NCI-H1417 (cell line): ENCODE data around the gene RNF128.

ENCODE experiments used
- DNase-seq, 3 experiments: peaks; one replicate each; lab custom pipeline; 2025; lab: John Stamatoyannopoulos, UW

The RNF128 gene

GRCh38 chrX:106726485-106727437 lies at the start of gene RNF128:
Gene RNF128, plus strand, starts transcription at chrX:106726701. Its CDS starts 213 bp downstream, at chrX:106726914.
- peak; percentile 19 to 85 (median 79) for DNase-seq

- DNase-seq = no peak
Observed at GRCh38 chrX:106680716-106681115, 45.8 kb upstream of the RNF128 start.

- no peak for DNase-seq
Observed at GRCh38 chrX:106684207-106684606, 42.3 kb upstream of the RNF128 start.

- DNase-seq = no peak
Observed at GRCh38 chrX:106692425-106693065, 34.0 kb upstream of the RNF128 start.

GRCh38 chrX:106696502-106696901 lies 30.0 kb upstream of the RNF128 start:
- DNase-seq = no peak

GRCh38 chrX:106698693-106699092 lies 27.8 kb upstream of the RNF128 start:
- no peak for DNase-seq

- peak in 1 of 3 experiments; percentile 14 for DNase-seq
Observed at GRCh38 chrX:106702636-106703035, 23.9 kb upstream of the RNF128 start.

GRCh38 chrX:106706466-106706865 lies 20.0 kb upstream of the RNF128 start:
- DNase-seq = no peak

- no peak for DNase-seq
Observed at GRCh38 chrX:106707771-106708454, 18.6 kb upstream of the RNF128 start.

- DNase-seq = no peak
Observed at GRCh38 chrX:106710771-106711170, 15.7 kb upstream of the RNF128 start.

- DNase-seq = no peak
Observed at GRCh38 chrX:106711375-106711774, 15.1 kb upstream of the RNF128 start.

- no peak for DNase-seq
Observed at GRCh38 chrX:106716004-106716403, 10.5 kb upstream of the RNF128 start.

GRCh38 chrX:106716463-106716862 lies 10.0 kb upstream of the RNF128 start:
- no peak for DNase-seq

GRCh38 chrX:106718709-106719108 lies 7.8 kb upstream of the RNF128 start:
- DNase-seq = peak in 2 of 3 experiments; percentile 14 to 42

GRCh38 chrX:106725931-106726330 lies 570 bp upstream of the RNF128 start:
- peak in 2 of 3 experiments; percentile 49 to 68 for DNase-seq

- peak in 1 of 3 experiments; percentile 9 for DNase-seq
Observed at GRCh38 chrX:106728337-106728736, 1.8 kb downstream of the RNF128 start.

- peak in 2 of 3 experiments; percentile 4 to 23 for DNase-seq
Observed at GRCh38 chrX:106730401-106730800, 3.9 kb downstream of the RNF128 start.

GRCh38 chrX:106731590-106731989 lies 5.1 kb downstream of the RNF128 start:
- no peak for DNase-seq

GRCh38 chrX:106734827-106735226 lies 8.3 kb downstream of the RNF128 start:
- DNase-seq = no peak

- no peak for DNase-seq
Observed at GRCh38 chrX:106740193-106740780, 13.8 kb downstream of the RNF128 start.

GRCh38 chrX:106742193-106742592 lies 15.7 kb downstream of the RNF128 start:
- DNase-seq = no peak

- DNase-seq = no peak
Observed at GRCh38 chrX:106742805-106743204, 16.3 kb downstream of the RNF128 start.
